Measurements from ENCODE around the gene UNC5C. TPM values are rescaled to one million over a fixed set of nuclear protein-coding genes. Genes with fewer than 3 reads are reported as not detected.

UNC5C gene
- total RNA-seq, 2 experiments from 2014 or later: not detected

DNA sequence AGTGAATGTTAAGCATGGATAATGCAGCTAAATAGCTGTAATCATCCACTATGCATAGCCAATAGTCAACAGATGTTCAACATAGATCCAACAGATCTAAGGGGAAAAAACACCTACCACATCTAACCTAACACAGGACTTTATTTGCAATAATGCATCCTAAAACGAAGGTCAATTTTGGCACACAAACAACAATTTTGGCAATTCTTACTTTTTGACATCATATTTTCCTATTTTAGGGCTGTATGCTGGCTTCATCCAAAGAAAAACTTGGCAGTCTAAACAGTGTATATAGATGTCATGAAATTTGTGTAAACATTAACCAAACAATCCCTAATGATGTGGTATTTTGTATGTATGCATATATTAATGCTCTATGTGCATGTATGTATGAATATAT is 33.2 kb downstream of the UNC5C start:
- H3K4me1 Mint-ChIP-seq: no peaks in the 10 kb centered on the region
- no peak for DNase-seq
- H3K4me3 Mint-ChIP-seq: no peak overlapping the region
- H3K9me3 Mint-ChIP-seq: no peaks in the 10 kb centered on the region
- no peaks in the 10 kb centered on the region for H3K27me3 Mint-ChIP-seq
- H3K36me3 Mint-ChIP-seq: no peaks in the 10 kb centered on the region
- H3K27ac Mint-ChIP-seq: no peak overlapping the region

DNA sequence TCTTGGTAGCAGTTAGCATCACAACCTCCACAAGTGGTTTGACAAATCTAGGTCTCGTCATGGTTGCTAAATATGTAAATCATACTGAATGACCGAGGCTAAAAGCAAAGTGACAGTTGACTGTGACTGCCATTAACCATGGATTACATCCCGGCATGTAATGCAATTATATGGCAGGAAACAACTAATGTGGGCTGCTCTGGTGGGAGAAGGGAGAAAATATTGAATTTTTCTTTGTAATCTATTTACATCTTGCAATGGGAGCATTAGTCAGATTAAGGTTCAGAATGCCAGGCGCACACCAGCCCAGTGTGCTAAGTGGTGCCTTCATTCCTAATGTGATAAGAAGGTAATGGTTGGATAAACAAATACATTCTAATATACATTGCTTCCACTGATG is 35.8 kb downstream of the UNC5C start:
- DNase-seq: no peak
- no peak overlapping the region for H3K27ac Mint-ChIP-seq
- H3K27me3 Mint-ChIP-seq: no peaks in the 10 kb centered on the region
- no peaks in the 10 kb centered on the region for H3K36me3 Mint-ChIP-seq
- peaks cover 3% of the 10 kb centered on the region for H3K4me1 Mint-ChIP-seq
- H3K9me3 Mint-ChIP-seq: no peaks in the 10 kb centered on the region
- no peak overlapping the region for H3K4me3 Mint-ChIP-seq

DNA sequence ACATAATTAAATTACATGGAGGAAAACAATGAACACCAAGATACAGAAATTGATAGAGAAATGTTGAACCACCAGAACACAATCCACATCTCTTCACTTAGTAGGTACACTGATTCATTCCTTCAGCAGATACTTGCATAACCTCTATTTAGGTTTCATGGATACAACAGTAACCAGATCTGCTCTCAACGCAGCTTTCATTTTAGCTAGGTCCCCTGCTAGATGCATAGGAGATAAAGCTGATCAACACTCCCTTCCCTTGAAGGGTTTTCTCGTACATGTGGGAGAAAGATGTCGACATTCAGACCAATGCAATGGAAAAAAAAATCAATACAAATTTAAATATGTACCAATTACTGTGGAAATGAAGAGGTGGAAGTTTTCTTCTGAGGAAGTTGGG is 37.3 kb downstream of the UNC5C start:
- H3K4me1 Mint-ChIP-seq: peaks cover 3% of the 10 kb centered on the region
- no peak overlapping the region for H3K27ac Mint-ChIP-seq
- peaks cover 3% of the 10 kb centered on the region for H3K27me3 Mint-ChIP-seq
- DNase-seq: no peak
- no peaks in the 10 kb centered on the region for H3K9me3 Mint-ChIP-seq
- H3K36me3 Mint-ChIP-seq: no peaks in the 10 kb centered on the region
- no peak overlapping the region for H3K4me3 Mint-ChIP-seq

DNA sequence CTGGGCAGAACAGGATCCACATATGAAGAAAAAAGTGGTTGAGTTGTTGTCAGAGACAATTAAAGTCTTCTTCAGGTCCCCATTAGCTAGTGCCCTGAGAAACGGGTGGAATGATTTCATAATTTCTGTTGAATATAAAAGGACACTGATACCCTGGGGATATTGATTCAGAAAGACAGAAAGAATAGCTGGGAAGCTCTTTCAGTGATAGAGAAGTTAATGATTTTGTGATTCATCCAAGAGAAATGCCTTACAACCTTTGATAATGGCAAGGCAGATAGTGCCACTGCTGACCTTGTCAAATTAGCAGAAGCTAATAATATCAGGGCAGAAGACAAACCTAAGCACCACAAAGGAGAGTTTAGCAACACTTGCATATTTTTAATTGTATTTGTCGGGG is 37.9 kb downstream of the UNC5C start:
- Mint-ChIP-seq H3K4me3 (no peak overlapping the region), H3K27ac (no peak overlapping the region), H3K36me3 (no peaks in the 10 kb centered on the region), H3K4me1 (peaks cover 3% of the 10 kb centered on the region), H3K9me3 (no peaks in the 10 kb centered on the region), H3K27me3 (peaks cover 3% of the 10 kb centered on the region)
- DNase-seq: no peak

DNA sequence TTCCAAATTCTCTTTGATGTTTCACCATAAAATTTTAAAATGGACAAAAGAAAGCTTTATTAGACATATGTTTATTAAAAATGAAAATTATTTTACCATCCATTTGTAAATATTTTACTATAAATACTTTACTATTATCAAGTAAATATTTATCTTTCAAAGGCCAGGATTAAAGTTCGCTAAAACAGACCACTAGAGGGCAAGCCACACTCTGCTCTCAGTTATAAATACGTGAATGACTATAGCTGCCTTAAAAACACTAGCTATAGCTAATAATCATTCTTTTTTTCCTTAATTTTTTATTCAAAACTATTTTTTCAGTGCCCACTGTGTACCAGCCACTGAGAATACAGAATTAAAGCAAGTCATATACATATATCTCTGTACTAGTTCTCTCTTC is 38.6 kb downstream of the UNC5C start:
- Mint-ChIP-seq H3K9me3 (no peaks in the 10 kb centered on the region), H3K27ac (no peak overlapping the region), H3K4me1 (peaks cover 5% of the 10 kb centered on the region), H3K27me3 (peaks cover 3% of the 10 kb centered on the region), H3K36me3 (no peaks in the 10 kb centered on the region), H3K4me3 (no peak overlapping the region)
- DNase-seq: no peak

DNA sequence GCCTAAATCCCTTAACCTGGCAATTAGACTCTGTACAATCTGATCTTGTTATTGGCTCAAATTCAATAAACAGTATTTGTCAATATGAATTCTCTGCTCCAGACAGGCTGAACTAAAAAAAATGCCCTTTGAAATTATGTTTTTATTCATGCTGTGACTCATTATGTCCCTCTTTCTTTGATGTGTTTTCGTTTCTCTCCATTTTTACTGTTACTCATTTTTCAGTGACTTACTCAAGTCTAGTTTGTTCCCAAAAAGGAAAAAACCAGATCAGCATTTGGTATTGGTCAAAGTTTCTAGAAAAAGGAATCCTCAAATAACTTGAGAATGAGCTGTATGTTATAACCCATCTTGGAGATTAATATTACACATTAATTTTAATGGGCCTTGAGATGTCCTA is 40.4 kb downstream of the UNC5C start:
- Mint-ChIP-seq H3K4me1 (peaks cover 5% of the 10 kb centered on the region), H3K27ac (no peak overlapping the region), H3K4me3 (no peak overlapping the region), H3K36me3 (no peaks in the 10 kb centered on the region), H3K9me3 (no peaks in the 10 kb centered on the region), H3K27me3 (peaks cover 3% of the 10 kb centered on the region)
- DNase-seq: no peak

DNA sequence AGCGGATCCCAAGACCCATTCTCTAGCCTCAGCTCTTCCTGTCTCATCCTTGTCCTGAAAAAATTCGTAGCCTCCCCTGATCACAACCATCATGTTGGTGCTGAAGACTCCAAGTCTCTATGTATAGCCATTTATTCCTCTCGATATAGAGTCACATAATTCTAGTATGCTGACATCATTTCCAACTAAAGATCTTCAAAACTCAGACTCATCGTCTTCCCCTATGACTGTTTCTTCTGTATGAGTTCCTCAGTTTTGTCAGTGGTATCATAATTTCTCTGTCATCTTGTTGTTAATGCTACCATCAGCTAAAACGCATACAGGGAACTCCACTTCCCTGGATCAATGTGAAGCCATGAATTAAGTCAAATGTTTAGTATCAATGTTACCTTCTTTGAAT is 41.2 kb downstream of the UNC5C start:
- H3K4me1 Mint-ChIP-seq: peaks cover 5% of the 10 kb centered on the region
- H3K27ac Mint-ChIP-seq: no peak overlapping the region
- no peak overlapping the region for H3K4me3 Mint-ChIP-seq
- H3K9me3 Mint-ChIP-seq: no peaks in the 10 kb centered on the region
- peaks cover 3% of the 10 kb centered on the region for H3K27me3 Mint-ChIP-seq
- no peaks in the 10 kb centered on the region for H3K36me3 Mint-ChIP-seq
- no peak for DNase-seq

DNA sequence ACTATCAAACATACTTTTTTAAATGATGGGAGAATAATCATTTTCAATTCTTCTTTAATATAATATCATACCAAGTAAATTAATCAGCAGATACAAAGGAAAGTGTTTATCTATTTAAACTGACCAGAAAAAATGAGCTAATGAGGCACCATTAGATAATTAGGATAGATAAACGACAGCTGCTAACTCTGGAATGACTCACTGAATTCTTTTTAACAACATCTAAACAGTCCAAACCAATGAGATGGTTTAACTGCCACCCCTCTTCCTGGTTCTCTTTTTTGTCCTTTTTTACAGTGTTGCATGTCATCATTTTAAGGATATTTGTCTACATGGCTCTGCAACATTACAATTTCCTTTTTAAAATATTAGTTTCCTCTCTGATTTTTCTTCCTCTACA is 41.6 kb downstream of the UNC5C start:
- H3K27ac Mint-ChIP-seq: no peak overlapping the region
- H3K4me3 Mint-ChIP-seq: no peak overlapping the region
- H3K36me3 Mint-ChIP-seq: no peaks in the 10 kb centered on the region
- peaks cover 5% of the 10 kb centered on the region for H3K4me1 Mint-ChIP-seq
- peaks cover 3% of the 10 kb centered on the region for H3K27me3 Mint-ChIP-seq
- H3K9me3 Mint-ChIP-seq: no peaks in the 10 kb centered on the region
- DNase-seq: no peak

DNA sequence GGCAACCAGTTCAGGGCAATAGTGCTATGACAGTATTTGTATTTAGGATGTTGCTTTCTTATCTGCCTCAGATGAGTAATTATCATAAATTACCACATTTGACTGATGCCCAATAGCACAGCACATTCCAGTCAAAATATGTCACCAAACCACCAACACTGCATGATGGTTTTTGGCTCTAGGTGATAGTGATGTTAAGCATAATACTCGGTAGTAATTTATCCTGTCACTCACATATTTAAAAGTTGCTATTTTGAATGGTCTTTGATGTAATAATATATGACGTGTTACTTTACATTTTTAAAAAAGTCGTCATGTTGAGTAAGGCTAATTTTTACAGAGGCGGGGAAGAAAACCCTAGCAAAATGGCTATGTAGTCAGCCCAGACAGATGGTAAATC is 42.5 kb downstream of the UNC5C start:
- Mint-ChIP-seq H3K27me3 (peaks cover 3% of the 10 kb centered on the region), H3K4me3 (no peak overlapping the region), H3K27ac (no peak overlapping the region), H3K4me1 (peaks cover 5% of the 10 kb centered on the region), H3K9me3 (no peaks in the 10 kb centered on the region), H3K36me3 (no peaks in the 10 kb centered on the region)
- no peak for DNase-seq

DNA sequence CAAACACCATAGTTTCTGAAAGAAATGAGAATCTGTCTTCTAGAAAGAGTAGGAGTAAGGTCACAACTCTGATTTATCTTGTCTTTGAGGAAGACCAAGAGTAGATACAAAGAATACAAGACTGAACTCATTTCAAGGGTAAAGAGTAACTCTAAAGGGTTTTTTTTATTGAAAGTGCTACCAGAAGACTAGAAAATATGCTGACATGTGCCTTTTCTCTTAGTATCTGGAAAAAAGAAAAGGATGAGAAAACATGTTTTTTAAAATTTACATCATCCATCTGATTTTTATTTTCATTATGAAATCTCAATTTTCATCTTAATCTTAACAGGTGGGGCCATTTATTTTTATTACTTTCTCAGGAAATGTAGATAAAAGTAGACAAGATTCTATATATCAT is 43.0 kb downstream of the UNC5C start:
- no peaks in the 10 kb centered on the region for H3K9me3 Mint-ChIP-seq
- DNase-seq: no peak
- peaks cover 3% of the 10 kb centered on the region for H3K27me3 Mint-ChIP-seq
- no peak overlapping the region for H3K27ac Mint-ChIP-seq
- no peaks in the 10 kb centered on the region for H3K36me3 Mint-ChIP-seq
- H3K4me3 Mint-ChIP-seq: no peak overlapping the region
- H3K4me1 Mint-ChIP-seq: peaks cover 5% of the 10 kb centered on the region

DNA sequence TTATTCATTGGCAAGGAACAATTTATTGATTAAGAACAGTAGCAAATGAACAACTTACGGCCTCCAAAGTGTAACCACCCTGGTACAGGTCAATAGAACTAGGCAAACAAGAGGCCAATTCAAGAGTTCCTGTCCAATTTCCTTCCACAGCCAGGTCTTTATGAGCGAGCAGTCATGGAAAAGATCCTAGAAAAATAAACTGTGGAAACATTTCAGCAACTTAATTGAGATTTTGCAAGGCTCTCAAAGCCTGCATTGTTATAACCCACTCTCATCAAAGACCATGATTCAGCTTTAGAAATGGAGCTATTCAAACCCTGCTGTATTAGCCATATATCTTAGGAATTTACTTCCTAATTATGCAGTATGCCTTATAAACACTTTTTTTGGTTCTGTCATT is 43.6 kb downstream of the UNC5C start:
- Mint-ChIP-seq H3K27me3 (peaks cover 3% of the 10 kb centered on the region), H3K27ac (no peak overlapping the region), H3K4me1 (peaks cover 5% of the 10 kb centered on the region), H3K9me3 (no peaks in the 10 kb centered on the region), H3K36me3 (no peaks in the 10 kb centered on the region), H3K4me3 (no peak overlapping the region)
- no peak for DNase-seq

DNA sequence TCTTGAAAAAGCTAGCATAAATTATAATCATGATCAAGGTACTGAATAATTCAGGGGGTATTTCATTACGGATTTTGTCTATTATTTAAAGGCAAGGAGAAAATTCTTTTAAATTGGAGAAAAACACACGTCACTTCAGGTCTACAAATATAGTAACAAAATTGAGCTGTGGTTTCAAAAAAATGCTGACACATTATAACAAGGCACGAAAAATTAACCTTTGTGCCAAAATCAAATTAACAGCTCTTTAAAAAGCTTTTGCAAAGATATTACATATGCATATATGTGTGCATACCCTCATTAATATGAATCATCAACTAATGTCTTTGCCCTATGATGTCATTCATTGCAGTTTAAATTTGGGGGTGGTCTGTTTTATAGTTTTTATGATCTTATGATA is 44.3 kb downstream of the UNC5C start:
- no peak for DNase-seq
- Mint-ChIP-seq H3K27ac (no peak overlapping the region), H3K4me1 (peaks cover 5% of the 10 kb centered on the region), H3K9me3 (no peaks in the 10 kb centered on the region), H3K27me3 (peaks cover 3% of the 10 kb centered on the region), H3K4me3 (no peak overlapping the region), H3K36me3 (no peaks in the 10 kb centered on the region)

DNA sequence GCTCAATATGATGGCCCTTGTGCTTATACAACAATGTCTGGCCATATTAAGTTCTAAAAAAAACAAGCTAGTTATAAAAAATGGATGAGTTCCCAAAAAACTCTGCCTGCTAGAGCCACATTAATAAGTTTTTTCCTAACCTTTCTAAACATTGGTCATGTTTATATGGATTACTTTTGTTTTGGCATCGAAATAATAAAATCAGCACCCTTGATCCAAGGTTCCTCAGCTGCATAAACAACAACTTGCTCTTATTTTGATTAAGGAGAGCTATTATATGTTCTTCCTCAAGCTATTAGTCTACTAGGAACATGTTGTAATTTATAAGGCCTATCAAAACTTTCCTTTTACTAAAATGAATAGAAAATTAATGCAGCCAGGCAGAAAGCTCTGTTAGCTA is 48.4 kb downstream of the UNC5C start:
- Mint-ChIP-seq H3K27ac (no peak overlapping the region), H3K4me3 (no peak overlapping the region), H3K36me3 (no peaks in the 10 kb centered on the region), H3K9me3 (no peaks in the 10 kb centered on the region), H3K27me3 (no peaks in the 10 kb centered on the region), H3K4me1 (no peaks in the 10 kb centered on the region)
- DNase-seq: no peak

DNA sequence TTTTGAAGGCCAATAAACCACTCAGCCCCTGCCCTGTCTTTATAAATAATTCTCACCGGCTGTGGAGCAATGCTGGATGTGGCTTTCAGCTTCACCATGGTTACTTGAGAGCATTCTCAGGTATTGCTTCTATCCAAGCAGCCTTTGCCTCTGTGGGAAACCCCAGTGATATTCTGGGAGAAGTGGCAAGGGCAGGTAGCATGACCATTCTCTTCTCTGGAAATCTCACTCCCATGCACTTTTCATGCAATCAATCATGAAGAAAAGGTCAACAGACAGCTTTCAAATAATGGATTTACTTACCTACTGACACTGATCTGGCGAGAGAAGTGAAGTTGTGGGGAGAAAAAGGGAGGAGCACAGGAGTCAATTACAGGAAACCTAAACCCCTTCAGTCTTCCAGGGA is 49.5 kb downstream of the UNC5C start:
- Mint-ChIP-seq H3K4me1 (no peaks in the 10 kb centered on the region), H3K27ac (no peak overlapping the region), H3K36me3 (no peaks in the 10 kb centered on the region), H3K9me3 (no peaks in the 10 kb centered on the region), H3K4me3 (no peak overlapping the region), H3K27me3 (no peaks in the 10 kb centered on the region)
- DNase-seq: no peak

DNA sequence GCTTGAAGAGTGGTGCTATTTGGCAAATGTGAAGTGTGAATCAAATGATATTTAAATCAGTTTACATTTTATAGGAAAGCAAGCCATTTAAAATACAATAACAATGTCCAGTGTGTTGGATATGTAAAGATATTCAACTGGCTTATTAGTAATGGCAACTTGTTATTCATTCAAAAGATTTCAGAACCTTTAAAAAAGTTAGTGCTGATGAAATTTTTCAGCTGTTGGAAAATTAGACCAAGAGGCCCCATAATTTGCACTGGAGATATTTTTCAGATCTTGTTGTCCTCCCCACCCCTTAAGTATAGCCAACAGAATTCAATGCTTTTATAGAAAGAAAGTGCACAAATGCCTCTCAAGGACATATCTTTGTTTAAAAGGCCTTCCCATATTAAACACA is 54.6 kb downstream of the UNC5C start:
- Mint-ChIP-seq H3K9me3 (no peaks in the 10 kb centered on the region), H3K4me1 (no peaks in the 10 kb centered on the region), H3K27me3 (no peaks in the 10 kb centered on the region), H3K4me3 (no peak overlapping the region), H3K36me3 (no peaks in the 10 kb centered on the region), H3K27ac (no peak overlapping the region)
- no peak for DNase-seq

DNA sequence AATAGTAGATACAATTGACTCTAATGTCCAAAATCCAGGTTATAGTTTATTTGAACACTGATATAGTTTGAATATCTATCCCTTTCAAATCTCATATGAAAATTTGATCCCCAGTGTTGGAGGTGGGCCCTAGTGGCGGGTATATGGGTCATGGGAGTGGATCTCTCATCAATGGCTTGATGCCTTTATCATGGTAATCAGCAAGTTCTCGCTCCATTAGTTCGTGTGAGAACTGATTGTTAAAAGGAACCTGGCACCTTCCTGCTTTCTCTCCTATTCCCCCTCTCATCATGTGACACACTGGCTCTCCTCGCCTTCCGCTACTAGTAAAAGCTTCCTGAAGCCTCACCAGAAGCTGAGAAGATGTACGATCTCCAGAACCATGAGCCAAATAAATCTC is 70.1 kb downstream of the UNC5C start:
- H3K27me3 Mint-ChIP-seq: no peaks in the 10 kb centered on the region
- DNase-seq: no peak
- H3K9me3 Mint-ChIP-seq: no peaks in the 10 kb centered on the region
- no peak overlapping the region for H3K27ac Mint-ChIP-seq
- H3K4me3 Mint-ChIP-seq: no peak overlapping the region
- no peaks in the 10 kb centered on the region for H3K36me3 Mint-ChIP-seq
- H3K4me1 Mint-ChIP-seq: no peaks in the 10 kb centered on the region

DNA sequence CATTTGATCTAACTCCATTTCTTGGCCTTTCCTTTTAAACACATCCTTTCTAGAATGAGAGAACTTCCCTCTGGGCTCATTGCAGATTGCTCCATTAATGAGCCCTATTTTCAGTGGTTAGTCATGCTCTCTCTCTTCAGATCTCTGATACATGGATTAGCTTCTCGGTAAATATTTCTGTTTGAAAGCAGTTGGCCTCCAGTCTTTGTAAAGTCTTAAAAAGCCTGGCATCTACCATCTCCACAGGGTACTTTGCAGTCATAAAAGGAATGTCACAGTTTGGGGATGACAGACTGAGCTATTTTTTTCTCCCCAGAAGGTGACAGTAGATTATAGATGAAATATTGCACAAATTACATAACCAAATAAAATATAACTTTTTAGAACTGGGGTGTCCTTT is 72.7 kb downstream of the UNC5C start:
- Mint-ChIP-seq H3K4me1 (no peaks in the 10 kb centered on the region), H3K27me3 (no peaks in the 10 kb centered on the region), H3K9me3 (no peaks in the 10 kb centered on the region), H3K27ac (no peak overlapping the region), H3K36me3 (no peaks in the 10 kb centered on the region), H3K4me3 (no peak overlapping the region)
- DNase-seq: no peak

Measured in activated naive CD8-positive, alpha-beta T cell treated with anti-CD3 and anti-CD28 coated beads for 36 hours (primary cell).